Midbrain (tissue), 1 donor: ENCODE data around the gene TGFBR2.
A peak's percentile ranks its signal among the peaks of the same experiment; 100 is the strongest.
"Not testable (repeated sequence)": the region's sequence is repeated elsewhere in the genome, so short reads cannot be mapped to it uniquely, and the experiment has no call there.

Source experiments
- DNase-seq: peaks from one replicate; lab custom pipeline; 2025; lab: John Stamatoyannopoulos, UW

TGFBR2 gene

GRCh38 chr3:30619318-30619717 lies 12.9 kb downstream of the TGFBR2 start:
- no peak for DNase-seq

GRCh38 chr3:30620402-30621360 lies 14.3 kb downstream of the TGFBR2 start:
- DNase-seq, result no peak

GRCh38 chr3:30621576-30621975 lies 15.2 kb downstream of the TGFBR2 start:
- no peak for DNase-seq

- no peak for DNase-seq
Measured at GRCh38 chr3:30622047-30622545, 15.7 kb downstream of the TGFBR2 start.

GRCh38 chr3:30622790-30623189 lies 16.4 kb downstream of the TGFBR2 start:
- DNase-seq, result no peak

GRCh38 chr3:30623351-30623750 lies 16.9 kb downstream of the TGFBR2 start:
- DNase-seq, result no peak

GRCh38 chr3:30624480-30624879 lies 18.1 kb downstream of the TGFBR2 start:
- DNase-seq, result not testable (repeated sequence)

- no peak for DNase-seq
Measured at GRCh38 chr3:30625541-30626438, 19.4 kb downstream of the TGFBR2 start.

- DNase-seq, result no peak
Measured at GRCh38 chr3:30626443-30627180, 20.2 kb downstream of the TGFBR2 start.

GRCh38 chr3:30628205-30628900 lies 22.0 kb downstream of the TGFBR2 start:
- no peak for DNase-seq

- DNase-seq, result peak; percentile 25
Measured at GRCh38 chr3:30628901-30629590, 22.6 kb downstream of the TGFBR2 start.

GRCh38 chr3:30629746-30630145 lies 23.3 kb downstream of the TGFBR2 start:
- DNase-seq, result no peak

GRCh38 chr3:30630238-30631030 lies 24.0 kb downstream of the TGFBR2 start:
- no peak for DNase-seq

- DNase-seq, result no peak
Measured at GRCh38 chr3:30631243-30631904, 25.0 kb downstream of the TGFBR2 start.

GRCh38 chr3:30632065-30632464 lies 25.7 kb downstream of the TGFBR2 start:
- DNase-seq, result no peak

- DNase-seq, result no peak
Measured at GRCh38 chr3:30632521-30632920, 26.1 kb downstream of the TGFBR2 start.

GRCh38 chr3:30633718-30634117 lies 27.3 kb downstream of the TGFBR2 start:
- no peak for DNase-seq

- no peak for DNase-seq
Measured at GRCh38 chr3:30634761-30635735, 28.6 kb downstream of the TGFBR2 start.
